CD4-positive, alpha-beta T cell treated with Interleukin-6 for 4 hours (primary cell): ENCODE data around the gene ASB4.

Source experiments
- DNase-seq: peaks from one replicate; pipeline ENCODE4 v3.0.0-alpha.2; 2020; ENCODE audit warnings: mixed read lengths

ASB4 gene

GRCh38 chr7:95556777-95557176, 71.0 kb downstream of the ASB4 start:
- no peak for DNase-seq

GRCh38 chr7:95558864-95559263, 73.1 kb downstream of the ASB4 start:
- no peak for DNase-seq

- no peak for DNase-seq
Observed at GRCh38 chr7:95560674-95561073, 74.9 kb downstream of the ASB4 start.

- DNase-seq = no peak
Observed at GRCh38 chr7:95569720-95570119, 84.0 kb downstream of the ASB4 start.

- DNase-seq = no peak
Observed at GRCh38 chr7:95577137-95577536, 91.4 kb downstream of the ASB4 start.

- DNase-seq = no peak
Observed at GRCh38 chr7:95578299-95578855, 92.6 kb downstream of the ASB4 start.

- no peak for DNase-seq
Observed at GRCh38 chr7:95579318-95579717, 93.6 kb downstream of the ASB4 start.

- no peak for DNase-seq
Observed at GRCh38 chr7:95581467-95581866, 95.7 kb downstream of the ASB4 start.

GRCh38 chr7:95582578-95583293, 97.0 kb downstream of the ASB4 start:
- DNase-seq = no peak

- DNase-seq = no peak
Observed at GRCh38 chr7:95583834-95584621, 98.3 kb downstream of the ASB4 start.

GRCh38 chr7:95584769-95585425, 99.2 kb downstream of the ASB4 start:
- DNase-seq = no peak

GRCh38 chr7:95585426-95585789, 99.7 kb downstream of the ASB4 start:
- no peak for DNase-seq

GRCh38 chr7:95586951-95587301, 101.2 kb downstream of the ASB4 start:
- DNase-seq = no peak

GRCh38 chr7:95589031-95589430, 103.3 kb downstream of the ASB4 start:
- no peak for DNase-seq

GRCh38 chr7:95589766-95590165, 104.0 kb downstream of the ASB4 start:
- DNase-seq = no peak
